HG02623 (cell line): ENCODE data around the gene TEKT5.
A peak's percentile ranks its signal among the peaks of the same experiment; 100 is the strongest.
"Not testable (repeated sequence)": the region's sequence is repeated elsewhere in the genome, so short reads cannot be mapped to it uniquely, and the experiment has no call there.

Source experiments
- ATAC-seq: cut with Tn5 transposase; IDR thresholded peaks from one replicate; pipeline ENCODE4 v1.9.1; 2021; ENCODE audit warnings: moderate library complexity; ENCODE audit not compliant: unreplicated experiment

Gene TEKT5

DNA sequence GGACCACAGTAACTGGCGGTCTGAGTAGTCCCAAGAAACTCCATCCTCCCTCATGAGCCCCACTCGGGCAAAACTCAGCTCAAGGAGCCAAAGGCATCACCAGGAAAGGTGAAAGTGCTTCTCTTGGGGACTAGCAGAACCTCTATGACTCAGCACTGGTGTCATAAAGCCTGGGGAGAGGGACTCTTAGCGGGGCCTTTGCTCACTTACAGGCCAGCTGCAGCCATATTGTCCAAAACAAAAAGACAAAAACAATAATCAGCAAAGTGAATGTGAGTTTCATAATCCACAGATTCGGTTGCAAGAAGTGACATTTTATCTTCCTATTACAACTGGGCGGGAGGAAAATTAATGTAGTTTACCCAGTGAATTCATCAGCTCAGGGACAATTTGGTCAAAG is at the start of gene TEKT5:
Gene TEKT5 (minus strand): TSS at position 101 of the 400 bp plus-strand sequence. CDS start 57 bp downstream, at position 44.
- ATAC-seq = no peak

DNA sequence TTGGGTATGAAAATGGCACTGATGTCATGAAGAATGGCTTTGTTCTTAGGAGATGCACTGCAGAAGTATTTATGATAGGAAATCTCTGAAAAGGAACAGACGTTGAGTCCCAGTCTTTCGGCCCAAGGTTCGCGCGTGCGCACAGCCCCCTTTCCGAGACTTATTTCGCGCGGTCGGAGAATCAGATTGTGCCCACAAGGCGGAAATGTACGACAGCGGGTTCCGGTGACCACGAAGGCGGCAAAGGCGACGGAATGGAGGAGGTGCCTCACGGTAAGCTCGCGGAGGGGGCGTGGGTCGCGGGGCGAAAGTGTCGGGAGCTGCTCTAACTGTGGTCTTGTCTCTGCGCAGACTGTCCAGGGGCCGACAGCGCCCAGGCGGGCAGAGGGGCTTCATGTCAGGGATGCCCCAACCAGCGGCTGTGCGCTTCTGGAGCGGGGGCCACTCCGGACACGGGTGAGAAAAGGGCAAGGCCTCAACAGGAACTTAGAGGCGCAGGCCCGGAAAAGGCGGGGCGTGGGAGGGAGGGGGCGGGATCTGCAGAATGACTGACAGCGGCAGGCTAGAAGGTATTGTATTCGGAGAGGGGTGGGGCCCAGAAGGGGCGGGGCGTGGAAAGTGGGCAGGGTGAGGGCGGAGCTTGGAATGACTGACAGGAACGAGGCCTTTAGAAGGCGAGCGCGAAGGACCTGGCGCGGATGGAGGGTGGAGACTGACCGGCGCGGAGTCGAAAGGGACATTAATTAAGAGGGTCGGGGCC is 49.1 kb upstream of the TEKT5 start, which contains the start of gene NUBP1:
Gene NUBP1 (plus strand): TSS at position 233 of the 760 bp plus-strand sequence. CDS start 22 bp downstream, at position 255.
- ATAC-seq = peak; percentile 79

DNA sequence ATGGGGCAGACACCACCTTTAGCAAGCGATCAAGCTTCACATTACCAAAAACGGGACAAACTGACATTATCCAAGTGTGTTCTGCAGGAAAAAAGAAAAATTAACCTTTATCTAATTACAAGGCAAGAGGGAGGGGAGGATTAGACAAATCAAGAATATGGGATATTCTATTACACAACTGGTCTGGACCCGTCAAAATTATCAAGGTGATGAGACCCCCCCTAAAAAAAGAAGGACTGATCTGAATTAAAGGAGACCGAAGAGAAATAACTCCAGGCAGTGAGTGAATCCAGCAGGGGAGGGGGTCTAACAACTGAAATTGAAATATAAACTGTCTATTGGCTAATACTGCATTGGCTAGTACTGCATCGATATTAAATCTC is 48.5 kb upstream of the TEKT5 start:
- no peak for ATAC-seq

DNA sequence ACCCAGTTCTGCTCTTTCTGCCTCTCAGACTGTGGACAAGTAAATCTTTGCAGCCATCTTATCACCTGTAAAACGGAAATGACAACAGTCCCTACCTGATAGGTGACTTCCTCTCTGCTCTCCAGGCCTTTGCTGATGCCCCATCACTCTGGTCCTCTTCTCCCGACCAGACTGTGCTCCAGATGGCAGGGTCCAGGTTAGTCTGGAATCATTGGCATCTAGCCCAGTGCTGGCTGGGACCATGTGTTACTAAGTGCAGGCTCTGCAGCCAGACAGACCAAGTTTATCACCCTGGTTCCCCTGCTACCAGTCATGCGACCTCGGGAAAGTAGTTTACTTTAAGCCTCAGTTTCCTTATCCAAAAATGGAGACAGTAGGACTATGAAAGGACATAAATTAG is 47.1 kb upstream of the TEKT5 start:
- ATAC-seq = no peak

DNA sequence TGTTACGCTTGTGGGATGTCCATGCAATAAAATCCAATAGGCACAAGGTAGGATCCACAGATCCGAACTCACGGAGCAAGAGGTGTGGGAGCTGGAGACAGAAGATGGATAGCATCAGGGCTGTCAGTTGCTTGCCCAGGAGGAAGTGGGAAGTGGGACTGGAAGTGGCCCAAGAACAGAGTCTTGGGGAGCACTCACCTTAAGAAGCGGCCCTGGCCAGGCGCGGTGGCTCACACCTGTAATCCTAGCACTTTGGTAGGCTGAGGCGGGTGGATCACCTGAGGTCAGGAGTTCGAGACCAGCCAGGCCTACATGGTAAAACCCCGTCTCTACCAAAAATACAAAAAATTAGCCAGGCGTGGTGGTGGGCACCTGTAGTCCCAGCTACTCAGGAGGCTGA is 46.5 kb upstream of the TEKT5 start:
- ATAC-seq = not testable (repeated sequence)

DNA sequence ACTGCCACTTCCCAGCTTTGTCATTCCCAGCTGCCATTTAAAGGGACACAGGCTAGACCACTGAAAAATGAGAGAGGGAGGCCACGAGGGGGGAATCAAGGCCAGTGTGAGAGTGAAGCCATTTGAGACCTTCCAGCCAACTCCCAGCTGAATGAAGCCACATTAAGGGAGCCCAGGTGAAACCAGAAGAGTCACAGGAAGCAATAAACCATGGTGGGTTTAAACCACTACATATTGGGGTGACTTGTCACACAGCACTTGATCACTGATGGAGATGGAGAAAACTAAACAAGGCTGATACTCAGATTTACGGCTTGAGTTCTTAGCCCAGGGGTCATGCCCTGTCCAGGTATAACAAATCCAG is 46.1 kb upstream of the TEKT5 start:
- ATAC-seq = no peak

DNA sequence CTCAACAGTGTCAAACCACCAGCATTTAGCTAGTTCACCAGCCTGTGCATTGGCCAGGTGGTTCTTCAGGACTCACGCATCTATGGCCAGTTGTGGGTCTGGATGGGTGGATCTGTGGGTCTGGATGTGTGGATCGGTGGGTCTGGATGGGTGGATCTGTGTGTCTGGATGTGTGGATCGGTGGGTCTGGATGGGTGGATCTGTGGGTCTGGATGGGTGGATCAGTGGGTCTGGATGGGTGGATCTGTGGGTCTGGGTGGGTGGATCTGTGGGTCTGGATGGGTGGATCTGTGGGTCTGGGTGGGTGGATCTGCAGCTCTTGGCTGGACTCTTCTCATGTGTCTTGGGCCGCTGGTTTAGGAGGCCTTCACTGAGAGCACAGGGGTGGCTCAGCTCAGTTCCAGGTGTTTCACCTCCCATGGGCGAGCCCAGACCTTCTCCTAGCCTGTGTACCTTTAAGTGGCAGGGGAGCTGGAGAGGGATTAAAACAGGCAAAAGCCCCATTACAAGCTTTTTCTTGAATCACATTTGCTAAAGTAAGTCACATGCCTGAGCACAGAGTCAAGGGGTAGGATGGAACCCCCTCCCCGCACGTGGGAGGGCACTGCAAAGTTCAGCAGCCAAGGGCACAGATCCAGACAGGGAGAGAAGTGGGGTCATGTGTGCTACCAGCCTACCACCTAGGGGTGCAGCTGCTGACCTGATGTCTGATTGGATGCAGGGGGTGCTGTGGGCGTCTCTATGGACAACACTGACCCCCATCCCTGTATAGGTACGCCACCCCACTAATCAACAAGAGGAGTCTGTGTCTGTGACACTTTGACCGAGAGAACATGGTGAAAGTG is 45.5 kb upstream of the TEKT5 start:
- ATAC-seq = no peak

DNA sequence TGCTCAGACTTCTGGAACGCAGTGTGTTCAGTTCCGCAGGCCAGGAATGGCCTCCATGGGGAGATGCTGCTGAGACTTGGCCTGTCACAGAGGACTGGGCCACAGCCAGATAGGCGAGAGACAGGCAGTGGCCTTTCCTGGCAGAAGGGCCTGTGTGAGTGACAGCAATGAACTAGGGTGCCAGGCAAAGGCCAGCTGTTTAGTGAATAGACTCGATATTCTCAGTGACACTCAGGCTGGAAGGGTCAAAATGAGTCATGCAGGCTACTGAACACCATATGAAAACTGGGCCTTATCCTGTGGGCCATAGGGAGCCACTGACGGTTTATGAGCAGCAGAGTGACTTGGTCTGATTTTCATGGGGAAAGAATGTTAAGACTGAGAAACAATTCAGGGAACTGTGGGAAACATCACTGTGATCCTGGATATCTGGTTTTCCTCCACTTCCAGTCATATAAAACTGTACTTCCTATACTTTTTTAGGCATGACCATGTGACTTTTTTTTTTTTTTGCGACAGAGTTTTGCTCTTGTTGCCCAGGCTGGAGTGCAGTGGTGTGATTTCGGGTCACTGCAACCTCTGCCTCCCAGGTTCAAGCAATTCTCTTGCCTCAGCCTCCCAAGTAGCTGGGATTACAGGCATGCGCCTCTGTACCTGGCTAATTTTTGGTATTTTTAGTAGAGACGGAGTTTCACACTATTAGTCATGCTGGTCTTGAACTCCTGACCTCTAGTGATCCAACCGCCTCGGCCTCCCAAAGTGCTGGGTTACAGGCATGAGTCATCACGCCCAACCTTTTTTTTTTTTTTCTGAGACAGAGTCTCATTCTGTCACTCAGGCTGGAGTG is 43.7 kb upstream of the TEKT5 start:
- peak; percentile 59 for ATAC-seq

DNA sequence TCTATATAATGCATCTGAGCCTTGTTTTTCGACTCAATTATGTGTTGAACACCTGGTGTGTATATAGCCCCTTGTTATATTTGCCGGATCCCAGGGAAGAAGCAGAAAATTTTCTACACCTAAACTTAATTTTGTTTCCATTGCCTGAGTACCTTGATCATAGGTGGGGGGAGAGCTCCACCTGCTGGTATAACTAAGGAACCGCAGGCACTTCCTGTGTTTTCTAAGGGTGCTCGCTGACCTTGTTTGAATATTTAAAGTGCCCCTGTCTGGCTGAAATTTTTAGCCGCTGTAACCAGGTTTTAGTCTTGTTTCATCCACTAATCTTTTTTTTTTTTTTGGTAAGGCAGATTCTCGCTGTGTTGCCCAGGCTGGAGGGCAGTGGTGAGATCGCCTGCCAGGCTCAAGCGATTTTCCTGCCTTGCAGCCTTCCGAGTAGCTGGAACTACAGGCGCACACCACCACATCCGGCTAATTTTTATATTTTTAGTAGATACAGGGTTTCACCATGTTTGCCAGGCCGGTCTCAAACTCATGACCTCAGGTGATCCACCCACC is 42.4 kb upstream of the TEKT5 start:
- ATAC-seq = no peak

DNA sequence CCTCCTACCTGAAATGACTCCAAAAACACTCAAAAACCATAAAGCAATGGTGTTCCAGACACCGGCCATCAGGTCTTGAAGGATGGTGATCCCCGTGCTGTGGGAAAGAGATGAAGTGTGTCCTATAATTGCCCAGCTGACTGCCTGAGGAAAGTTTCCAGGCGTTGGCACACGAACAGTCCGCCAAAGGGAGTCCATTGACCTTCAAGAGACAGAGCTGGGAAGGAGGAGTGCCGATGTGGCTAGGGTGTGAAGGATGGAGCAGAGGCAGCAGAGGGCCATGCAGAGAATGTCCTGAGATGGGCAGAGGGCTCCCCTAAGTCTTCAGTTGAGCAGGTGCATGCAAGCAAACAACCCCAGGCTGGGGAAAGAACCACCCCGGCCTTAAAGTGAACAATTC is 37.1 kb upstream of the TEKT5 start:
- ATAC-seq = no peak

DNA sequence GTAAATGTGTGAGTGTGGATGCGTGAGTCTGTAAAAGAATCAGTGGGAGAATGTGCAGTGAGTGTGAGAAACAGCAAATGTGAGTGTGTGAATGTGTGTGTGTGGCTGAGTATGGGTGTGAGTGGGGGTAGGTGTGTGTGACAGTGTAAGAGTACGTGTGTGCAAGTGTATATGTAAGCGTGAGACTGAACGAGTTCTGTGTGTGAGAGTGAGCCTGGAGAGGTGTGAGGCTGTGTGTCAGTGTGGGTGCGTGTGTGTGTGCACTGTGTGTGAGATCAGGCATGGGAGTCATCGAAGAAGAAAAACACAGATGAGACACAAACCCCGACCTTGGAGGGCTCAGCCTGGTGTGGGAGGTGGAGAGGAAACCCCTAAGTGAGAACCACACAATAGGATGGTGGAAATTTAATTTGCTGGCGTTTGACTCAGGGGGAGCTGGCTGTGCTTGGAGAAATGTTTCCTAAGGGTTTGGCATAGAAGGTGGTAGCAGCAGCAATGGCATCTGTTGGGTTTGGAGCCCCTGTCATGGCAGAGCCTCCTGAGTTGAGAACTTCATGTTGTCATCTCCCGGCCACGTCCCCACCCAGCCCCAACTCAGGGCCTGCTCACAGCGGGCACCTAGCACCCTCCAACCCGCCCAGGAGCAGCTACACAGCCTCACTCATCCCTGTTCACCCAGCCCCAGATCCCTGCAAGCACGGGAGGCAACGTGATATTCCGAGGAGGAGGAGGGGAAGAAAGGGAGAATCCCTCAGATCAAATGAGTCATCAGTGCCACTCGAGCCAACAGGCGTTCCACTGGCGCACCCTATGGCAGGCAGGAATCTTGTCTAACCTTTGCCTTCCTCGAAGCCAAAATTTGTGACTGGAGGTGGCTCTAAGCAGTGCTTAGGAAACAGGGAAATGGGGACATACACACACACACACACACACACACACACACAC is 34.6 kb upstream of the TEKT5 start:
- ATAC-seq = no peak

DNA sequence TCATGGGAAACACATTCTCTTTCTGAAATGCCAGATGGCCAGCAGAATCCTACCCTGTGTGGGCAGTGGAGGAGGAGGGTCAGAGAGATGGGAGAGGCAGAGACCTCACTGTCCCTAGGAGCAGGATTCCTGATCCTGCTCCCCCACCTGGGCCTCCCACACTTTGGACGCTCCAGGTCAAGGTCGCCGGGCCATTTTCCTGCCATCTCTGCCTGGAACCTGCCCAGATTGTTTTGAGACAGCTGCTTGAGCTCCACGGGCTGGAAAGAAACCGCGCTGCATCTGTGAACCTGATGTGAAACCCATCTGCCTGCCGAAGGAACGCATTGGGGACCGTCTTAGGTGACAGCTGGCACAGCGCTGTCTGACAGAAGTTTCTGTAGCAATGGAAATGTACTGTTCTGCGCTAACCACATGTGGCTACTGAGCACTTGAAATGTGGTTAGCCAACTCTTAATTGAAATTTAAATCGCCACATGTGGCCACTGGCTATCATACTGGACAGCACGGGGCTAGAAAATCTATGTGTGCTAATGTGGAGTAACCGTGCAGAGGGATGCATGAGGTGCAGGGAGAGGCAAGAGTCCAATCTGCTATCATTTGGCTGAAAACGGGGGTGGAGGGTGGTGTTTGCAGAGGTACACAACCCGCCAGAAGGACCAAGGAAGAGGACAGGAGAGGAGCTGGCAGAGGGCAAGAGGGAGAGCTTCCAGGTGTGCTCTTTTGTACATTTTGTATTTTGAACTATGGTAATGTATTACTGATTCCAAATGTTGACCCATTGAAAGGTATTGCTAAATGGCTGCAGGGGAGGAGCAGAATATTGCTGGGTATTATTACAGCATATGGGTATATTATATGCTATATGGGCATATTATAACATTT is 33.5 kb upstream of the TEKT5 start:
- no peak for ATAC-seq

DNA sequence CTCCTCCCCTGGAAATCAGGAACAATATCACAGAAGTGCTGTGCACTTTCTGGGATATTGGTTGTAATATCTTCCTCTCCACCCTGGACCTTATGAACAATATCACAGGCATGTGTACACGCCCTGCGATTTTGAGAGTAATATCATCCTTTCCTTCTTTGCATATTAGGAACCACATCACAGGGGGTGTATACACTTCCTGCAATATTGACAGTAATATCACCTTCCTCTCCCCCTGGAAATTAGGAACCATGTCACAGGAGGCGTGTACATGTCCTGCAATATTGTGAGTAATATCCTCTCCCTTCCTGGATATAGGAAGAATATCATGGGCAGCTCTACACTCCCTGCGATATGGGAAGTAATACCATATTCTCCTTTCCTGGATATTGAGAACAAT is 14.2 kb upstream of the TEKT5 start:
- no peak for ATAC-seq

DNA sequence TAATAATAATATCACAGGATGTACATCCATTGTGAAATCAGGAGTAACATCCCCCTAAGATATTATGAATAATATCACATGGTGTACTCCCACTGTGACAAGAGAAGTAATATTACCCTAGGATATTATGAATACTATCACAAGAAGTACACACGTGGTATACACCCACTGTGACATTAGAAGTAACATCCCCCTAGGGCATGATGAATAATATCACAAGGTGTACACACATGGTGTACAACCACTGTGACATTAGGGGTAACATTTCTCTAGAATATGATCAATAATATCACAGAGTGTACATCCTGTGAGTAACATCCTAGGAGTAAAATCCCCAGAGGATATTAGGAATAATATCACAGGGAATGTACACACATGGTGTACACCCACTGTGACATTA is 5.0 kb upstream of the TEKT5 start:
- no peak for ATAC-seq

DNA sequence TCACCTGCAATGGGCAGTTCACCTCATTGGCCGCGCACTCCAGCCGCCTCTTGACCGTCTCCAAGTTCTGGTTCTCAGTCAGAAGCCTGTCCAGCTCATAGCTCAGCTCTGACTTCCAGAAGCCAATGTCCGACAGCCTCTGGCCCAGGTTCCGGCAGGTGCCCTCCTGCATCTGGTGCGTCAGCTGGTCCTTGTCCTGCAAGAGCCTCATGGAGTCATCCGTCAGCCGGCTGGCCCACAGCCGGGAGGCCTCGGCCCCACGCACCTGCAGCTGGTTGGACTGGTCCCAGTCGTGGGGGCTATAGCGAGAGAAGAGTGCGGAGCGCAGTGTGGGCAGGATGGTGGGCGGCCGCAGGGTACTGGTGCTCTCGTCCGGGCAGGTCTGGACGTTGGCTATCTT is 424 bp downstream of the TEKT5 start:
- ATAC-seq = no peak

DNA sequence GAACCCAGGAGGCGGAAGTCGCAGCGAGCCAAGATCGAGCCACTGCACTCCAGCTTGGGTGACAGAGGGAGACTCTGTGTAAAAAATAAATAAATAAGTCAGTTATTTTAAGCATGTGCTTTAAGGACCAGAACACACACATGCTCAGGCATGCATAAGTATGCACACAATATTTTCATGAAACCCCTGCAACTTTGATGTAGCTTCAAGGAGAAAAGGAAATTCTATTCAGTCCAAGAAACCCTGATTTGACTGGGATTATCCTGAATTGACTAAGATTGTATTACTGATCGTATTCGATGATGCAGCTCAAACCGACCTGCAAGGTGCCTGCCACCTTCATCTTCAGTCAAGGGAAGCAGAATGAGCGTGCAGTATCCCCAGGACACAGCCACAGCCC is 841 bp downstream of the TEKT5 start:
- no peak for ATAC-seq

DNA sequence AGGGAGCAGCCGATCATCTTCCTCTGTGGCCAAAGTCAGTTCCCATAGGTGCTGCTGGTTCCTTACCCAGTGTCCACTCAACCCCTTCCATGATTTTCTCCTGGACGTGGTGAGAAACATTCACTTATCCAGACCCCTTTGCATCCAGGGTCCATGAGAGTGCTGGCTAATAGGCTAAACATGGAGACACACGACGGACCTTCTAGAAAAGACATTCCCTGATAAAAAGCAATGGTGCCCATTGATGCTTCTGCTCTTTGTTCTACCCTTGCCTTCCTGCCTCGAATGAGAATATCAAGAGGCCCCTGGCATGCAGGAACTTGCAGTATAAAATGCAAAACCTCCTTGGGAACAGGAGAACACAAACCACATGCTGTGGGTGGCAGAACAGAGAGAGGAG is 2.3 kb downstream of the TEKT5 start:
- ATAC-seq = no peak

DNA sequence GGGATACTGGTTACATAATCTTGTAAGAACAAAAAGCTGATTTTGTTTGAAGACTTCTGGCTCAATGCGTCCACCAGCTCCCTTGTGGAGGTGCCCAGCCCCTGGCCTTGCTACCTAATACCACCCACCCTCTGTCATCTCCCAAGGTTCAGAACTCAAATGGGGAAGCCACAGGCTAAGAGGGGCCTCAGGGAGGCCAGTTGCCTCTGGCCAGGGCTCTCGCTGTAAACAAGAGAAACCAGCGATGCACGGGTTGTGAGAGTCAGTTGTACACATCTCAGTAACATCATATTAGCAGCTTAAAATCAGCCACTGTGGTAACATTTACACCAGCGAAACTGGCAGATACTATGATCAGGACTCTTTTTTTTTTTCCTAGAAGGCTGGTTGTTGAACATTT is 6.0 kb downstream of the TEKT5 start:
- ATAC-seq = no peak

DNA sequence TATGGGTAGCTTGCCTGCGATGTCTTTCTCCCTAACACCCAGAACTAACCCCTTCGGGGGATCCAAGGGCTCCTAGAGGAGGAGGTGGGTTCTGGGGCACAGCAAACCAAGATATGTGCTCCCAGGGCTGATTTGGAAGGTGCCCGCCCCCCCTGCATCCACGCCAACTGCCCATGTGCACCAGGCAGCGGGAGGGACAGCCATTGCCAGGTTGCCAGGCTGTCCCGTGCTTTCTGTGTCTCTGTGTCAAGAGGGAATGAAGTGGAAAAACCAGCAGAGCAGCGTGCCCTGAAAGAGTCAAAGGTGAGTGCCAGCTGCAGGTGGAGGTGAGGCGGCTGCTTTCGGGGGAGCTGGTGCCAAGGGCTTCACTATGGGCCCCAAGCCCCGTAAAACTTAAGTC is 6.4 kb downstream of the TEKT5 start:
- no peak for ATAC-seq
